BJ (cell line): ENCODE results near the gene CHRNB2. TPM values are rescaled to one million over a fixed set of nuclear protein-coding genes. Genes with fewer than 3 reads are reported as not detected.

Source experiments
- CTCF ChIA-PET: fragments of 350-600 bp; formaldehyde crosslinking; extraction: SDS; loops from one replicate; lab custom pipeline; 2021; ENCODE audit warnings: antibody characterized with exemption, inconsistent platforms; lab: Yijun Ruan, JAX
- POLR2A ChIA-PET: fragments of 300-600 bp; sonication (Branson Sonifier 250); formaldehyde crosslinking; extraction: SDS; loops from one replicate; lab custom pipeline; 2021; ENCODE audit warnings: antibody characterized with exemption; lab: Charles Lee
- DNase-seq: peaks from one replicate; pipeline ENCODE4 v3.0.0-alpha.2; 2011; ENCODE audit warnings: low read depth
- H3K27me3 ChIP-seq: 2 replicates; pipeline ENCODE4 v1.6.0; 2011; ENCODE audit warnings: low read length; ENCODE audit not compliant: control insufficient read depth, insufficient read depth
- H3K36me3 ChIP-seq: 2 replicates; pipeline ENCODE4 v1.5.1; 2011; ENCODE audit warnings: low read length; ENCODE audit not compliant: control insufficient read depth, insufficient read depth
- H3K4me3 ChIP-seq: 2 replicates; pipeline ENCODE4 v1.5.1; 2011; ENCODE audit warnings: low read depth, mild to moderate bottlenecking, control low read depth, low read length
- polyA plus RNA-seq: library from polyadenylated mRNA; depleted of rRNA; stranded (reverse); fragments of >200 nt; gene quantifications from 2 replicates; pipeline ENCODE4 v1.2.3, GENCODE V29; 2011
- TF ChIP-seq, protein P1 (sequence below): IDR thresholded peaks from 2 replicates; pipeline ENCODE4 v1.5.1; 2011; ENCODE audit warnings: low read depth, mild to moderate bottlenecking, control low read depth, inconsistent platforms, low read length, moderate library complexity; ENCODE audit not compliant: insufficient read depth

The CHRNB2 gene
- polyA plus RNA-seq, 1 experiment = 0.06 TPM

DNA sequence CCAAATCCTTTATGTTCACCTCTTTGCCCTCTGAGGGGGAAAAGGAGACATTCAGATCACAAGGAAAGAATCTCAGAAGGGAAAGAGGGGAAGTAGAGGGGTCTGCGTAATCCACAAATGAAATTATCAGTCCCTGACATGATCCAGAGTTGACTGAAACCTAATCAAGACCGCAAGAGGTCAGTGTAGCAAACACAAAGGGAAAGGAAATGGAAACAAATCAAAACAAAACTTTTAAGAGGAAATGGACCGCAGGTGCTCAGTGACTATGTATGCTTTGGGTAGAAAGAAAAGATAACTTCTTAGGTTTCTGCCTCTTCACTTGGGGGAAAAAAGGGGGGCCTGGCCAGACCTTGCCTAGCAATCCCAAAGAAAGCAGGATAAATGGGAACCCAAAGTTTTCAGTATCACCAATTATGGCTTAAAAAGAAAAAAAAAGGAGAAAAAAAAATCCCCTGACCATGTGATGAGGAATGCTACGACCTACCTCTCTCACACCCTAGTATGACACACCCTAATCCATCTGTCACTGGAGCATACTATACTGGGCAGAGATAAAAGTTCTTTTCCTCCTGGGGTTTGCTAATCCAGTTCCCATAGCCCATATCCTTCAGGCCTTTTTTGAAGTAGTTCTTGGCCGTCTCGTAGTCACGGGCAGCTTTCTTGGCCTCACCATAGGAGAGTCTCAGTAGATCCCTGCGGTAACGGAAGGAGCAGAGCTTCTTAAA is 16.9 kb downstream of the CHRNB2 start:
- DNase-seq = no peak
- CTCF ChIA-PET = interaction anchor here (1.1 to 1.5 kb wide), 2 partner anchors 20 to 25 kb away, joined by 3 read pairs; no protein-coding TSS in a partner anchor
- TF ChIP-seq, protein P1, sequence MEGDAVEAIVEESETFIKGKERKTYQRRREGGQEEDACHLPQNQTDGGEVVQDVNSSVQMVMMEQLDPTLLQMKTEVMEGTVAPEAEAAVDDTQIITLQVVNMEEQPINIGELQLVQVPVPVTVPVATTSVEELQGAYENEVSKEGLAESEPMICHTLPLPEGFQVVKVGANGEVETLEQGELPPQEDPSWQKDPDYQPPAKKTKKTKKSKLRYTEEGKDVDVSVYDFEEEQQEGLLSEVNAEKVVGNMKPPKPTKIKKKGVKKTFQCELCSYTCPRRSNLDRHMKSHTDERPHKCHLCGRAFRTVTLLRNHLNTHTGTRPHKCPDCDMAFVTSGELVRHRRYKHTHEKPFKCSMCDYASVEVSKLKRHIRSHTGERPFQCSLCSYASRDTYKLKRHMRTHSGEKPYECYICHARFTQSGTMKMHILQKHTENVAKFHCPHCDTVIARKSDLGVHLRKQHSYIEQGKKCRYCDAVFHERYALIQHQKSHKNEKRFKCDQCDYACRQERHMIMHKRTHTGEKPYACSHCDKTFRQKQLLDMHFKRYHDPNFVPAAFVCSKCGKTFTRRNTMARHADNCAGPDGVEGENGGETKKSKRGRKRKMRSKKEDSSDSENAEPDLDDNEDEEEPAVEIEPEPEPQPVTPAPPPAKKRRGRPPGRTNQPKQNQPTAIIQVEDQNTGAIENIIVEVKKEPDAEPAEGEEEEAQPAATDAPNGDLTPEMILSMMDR = no peak

DNA sequence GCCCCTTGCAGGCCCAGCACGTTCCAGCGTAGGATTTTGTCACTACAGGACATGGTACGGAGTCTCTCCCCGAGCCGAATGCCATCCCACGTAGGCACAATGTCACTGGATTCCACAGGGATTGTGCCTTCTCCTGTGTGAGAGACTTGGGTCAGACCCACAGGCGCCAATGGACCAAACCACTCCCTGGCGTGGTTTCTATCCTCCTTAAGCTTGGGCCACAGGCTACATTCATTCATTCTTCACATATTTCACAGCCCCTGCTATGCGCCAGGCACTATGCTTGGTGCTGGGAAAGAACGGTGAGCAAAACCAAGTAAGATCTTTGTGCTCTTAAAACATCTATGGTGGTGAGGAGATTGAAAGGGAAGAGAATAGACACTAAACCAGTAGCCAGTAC is 18.7 kb downstream of the CHRNB2 start:
- no peak overlapping the region for H3K4me3 ChIP-seq
- H3K27me3 ChIP-seq = no peaks in the 10 kb centered on the region
- TF ChIP-seq, protein P1 = no peak
- ChIA-PET POLR2A (no interaction called here), CTCF (no interaction called here)
- peaks cover 49% of the 10 kb centered on the region for H3K36me3 ChIP-seq
- DNase-seq = no peak

More for the DNA sequence above, 16.9 kb downstream of the CHRNB2 start:
- Histone ChIP-seq H3K4me3 (no peak overlapping the region), H3K27me3 (no peaks in the 10 kb centered on the region), H3K36me3 (peaks cover 51% of the 10 kb centered on the region)
- POLR2A ChIA-PET = no interaction called here

DNA sequence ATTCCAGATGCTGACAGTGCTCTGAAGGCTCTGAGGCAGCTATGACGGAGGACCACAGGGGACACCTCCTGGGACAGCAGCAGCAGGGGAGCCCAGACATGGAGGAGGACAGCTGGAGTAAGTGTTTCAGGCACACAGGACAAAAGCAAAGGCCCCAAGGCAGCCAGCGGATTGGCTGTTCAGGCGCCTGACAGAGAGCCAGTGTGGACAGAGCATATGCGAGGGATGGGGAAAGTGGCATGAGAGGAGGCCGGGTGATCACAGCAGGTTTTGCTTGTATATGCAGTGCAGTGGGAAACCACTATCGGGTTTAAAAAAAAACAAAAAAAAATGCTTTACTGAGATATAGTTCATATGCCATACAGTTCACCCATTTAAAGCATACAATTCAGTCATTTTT is 19.1 kb downstream of the CHRNB2 start:
- Histone ChIP-seq H3K36me3 (peaks cover 53% of the 10 kb centered on the region), H3K27me3 (no peaks in the 10 kb centered on the region), H3K4me3 (no peak overlapping the region)
- ChIA-PET POLR2A (no interaction called here), CTCF (no interaction called here)
- TF ChIP-seq, protein P1 = no peak
- no peak for DNase-seq

DNA sequence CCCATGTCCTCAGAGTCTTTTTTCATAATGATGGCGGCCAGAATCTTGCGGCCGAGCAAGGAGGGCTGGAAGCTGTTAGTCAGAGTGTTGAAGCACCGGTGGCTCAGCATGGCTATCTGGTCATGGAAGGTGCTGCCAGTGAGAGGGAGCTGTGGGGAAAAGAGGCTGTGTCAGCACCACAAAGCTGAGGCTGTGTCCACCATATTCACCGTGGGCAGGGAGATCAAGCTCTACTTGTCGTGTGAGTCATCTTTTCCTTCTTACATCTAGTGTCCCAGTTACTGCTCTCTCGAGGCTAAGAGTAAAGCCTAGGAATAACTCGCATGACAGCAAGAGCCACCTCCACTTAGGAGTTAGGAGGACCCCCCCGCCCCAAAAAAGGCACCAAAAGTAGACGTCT is 22.2 kb downstream of the CHRNB2 start:
- Histone ChIP-seq H3K27me3 (no peaks in the 10 kb centered on the region), H3K4me3 (no peak overlapping the region), H3K36me3 (peaks cover 46% of the 10 kb centered on the region)
- TF ChIP-seq, protein P1 = no peak
- ChIA-PET POLR2A (no interaction called here), CTCF (interaction anchor here (1.0 kb wide), 1 partner anchor 15 kb away, joined by 4 read pairs; no protein-coding TSS in a partner anchor)
- DNase-seq = no peak

DNA sequence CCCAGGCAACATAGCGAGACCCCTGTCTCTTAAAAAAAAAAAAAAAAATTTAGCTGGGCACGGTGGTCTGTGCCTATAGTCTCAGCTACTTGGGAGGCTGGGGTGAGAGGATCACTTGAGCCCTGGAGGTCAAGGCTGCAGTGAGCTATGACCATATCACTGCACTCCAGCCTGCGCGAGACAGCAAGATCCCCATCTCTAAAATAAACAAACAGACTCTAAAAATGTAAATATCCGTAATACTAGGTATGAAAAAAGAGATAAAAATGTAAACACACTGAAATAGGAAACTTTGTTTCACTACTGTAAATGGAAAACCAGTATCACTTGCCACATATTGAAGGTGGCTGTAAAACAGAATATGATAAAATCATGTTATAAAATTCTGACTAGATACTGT is 23.2 kb downstream of the CHRNB2 start:
- Histone ChIP-seq H3K36me3 (peaks cover 44% of the 10 kb centered on the region), H3K4me3 (no peak overlapping the region), H3K27me3 (no peaks in the 10 kb centered on the region)
- ChIA-PET POLR2A (no interaction called here), CTCF (interaction anchor here (0.8 kb wide), 1 partner anchor 169 kb away, joined by 3 read pairs; no protein-coding TSS in a partner anchor)
- TF ChIP-seq, protein P1 = no peak
- no peak for DNase-seq
